Amniotic stem cell (primary cell): ENCODE measurements around the gene SHE.
"Not testable (repeated sequence)": the region's sequence is repeated elsewhere in the genome, so short reads cannot be mapped to it uniquely, and the experiment has no call there.

Experiments used
- DNase-seq: peaks from one replicate; lab custom pipeline; 2025; lab: John Stamatoyannopoulos, UW

The SHE gene

DNA sequence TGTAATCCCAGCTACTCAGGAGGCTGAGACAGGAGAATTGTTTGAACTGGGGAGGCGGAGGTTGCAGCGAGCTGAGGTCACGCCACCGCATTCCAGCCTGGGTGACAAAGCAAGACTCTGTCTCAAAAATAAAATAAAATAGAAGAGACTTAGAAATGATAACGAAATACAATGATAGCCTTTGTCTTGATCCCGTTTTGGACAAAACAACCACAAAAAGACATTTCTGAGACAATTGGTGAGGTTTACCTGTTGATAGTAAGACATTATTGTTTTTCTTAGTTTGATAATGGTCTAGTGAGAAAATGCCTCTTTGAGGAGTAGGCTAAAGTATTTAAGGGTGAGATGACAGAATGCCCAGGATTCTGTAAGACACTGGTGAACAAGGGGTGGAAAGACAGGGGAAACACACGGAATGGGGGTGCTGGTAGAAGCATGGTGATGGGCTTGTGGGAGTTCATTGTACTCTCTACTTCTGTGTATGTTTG, 11.9 kb upstream of the SHE start:
- no peak for DNase-seq

DNA sequence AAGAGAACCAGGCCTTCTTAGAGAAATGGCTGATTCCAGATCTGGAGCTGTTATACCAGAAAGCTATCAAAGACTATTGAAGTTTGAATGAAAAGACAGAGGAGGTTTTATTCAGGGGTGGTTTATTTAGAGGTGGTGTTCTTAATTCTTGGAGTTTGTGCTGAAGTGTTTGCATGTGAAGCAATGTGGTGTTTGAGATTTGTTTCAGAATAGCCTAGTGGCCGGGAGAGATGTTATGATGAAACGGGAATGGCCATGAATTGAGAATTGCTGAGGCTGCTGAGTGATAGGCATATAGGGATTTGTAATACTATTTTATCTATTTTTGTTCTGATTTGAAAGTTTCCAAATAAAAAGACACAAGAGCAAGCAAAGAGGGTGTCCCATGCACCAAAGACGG, 10.5 kb upstream of the SHE start:
- no peak for DNase-seq

DNA sequence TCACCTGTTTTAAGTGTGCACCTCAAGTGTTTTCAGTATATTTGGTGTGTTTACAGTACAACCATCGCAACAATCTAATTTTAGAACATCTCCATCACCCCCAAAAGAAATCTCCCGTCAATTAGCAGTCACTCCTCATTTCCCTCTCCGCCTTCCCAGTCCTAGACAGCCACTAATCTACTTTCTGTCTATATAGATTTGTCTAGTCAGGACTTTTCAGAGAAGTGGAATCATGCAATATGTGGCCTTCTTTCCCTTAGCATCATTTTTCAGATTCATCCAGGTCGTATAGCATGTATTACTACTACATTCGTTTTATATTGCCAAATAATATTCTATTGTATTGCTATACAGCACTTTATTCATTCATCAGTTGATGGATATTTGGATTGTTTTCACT, 1.7 kb upstream of the SHE start:
- no peak for DNase-seq

DNA sequence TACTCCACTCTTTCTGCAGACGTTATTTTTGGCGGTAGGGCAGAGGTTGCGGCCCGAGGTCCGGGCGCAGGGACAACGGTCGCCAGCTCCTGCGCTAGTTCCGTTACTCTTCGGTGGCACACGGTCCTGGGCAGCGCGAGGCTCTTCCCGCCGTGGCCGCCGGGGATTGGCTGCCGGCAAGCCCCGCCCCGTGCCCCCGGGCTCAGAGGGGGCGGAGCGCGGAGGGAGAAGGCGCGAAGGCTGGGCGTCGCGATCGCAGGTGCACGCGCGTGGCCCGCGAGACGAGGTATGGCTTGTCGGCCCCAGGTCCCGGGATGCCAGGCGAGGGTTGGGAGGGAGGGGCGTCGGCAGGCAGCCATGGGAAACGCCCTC, 518 bp upstream of the SHE start:
- no peak for DNase-seq

DNA sequence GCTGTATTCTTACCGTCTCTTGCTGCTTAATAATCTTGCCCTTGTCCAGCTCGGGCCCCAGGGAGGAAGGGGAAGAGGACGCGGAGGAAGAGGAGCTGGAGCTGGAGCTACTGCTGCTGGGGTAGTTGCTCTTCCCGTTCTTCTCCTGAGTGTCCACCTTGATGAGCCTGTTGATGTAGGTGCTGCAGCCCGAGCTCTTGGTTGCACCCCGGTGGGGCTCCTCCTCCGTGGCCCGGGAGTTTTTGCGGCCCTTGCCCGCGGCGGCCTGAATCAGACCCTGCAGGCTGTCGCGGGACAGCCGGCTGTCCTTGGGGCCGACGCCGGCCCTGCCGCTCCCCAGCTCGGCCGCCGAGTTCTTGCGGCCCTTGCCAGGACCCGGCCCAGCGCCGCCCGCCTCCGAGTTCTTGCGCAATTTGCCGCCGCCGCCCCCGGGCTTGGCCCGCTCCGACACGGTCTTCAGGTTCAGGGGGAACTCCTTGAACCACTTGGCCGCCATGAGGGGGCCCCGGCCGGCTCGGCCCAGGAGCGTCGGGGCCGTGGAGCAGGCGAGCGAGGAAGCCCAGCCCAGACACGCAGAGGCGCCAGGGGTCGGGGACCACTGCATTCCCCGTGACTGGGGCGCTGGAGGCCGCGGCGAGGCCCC, 668 bp downstream of the SHE start:
- no peak for DNase-seq

DNA sequence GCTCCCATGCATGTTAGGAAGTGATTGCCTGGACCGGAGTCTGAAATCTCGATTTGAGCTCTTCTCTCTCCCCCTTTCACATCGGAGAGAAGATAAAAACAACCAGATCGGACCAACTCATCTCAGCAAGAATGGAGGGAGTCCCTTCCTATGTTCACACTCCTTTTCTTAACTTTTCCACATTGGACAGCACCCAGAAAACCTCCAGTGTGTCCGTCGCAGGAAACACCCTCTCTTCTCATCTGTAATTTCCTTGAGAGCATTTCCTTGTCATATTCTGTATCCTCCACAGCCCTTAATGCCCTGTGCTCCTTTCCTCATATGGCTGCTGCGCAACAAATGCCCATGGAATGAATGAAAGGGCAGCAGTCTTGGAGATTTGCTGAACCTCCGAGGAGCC, 1.7 kb downstream of the SHE start:
- no peak for DNase-seq

DNA sequence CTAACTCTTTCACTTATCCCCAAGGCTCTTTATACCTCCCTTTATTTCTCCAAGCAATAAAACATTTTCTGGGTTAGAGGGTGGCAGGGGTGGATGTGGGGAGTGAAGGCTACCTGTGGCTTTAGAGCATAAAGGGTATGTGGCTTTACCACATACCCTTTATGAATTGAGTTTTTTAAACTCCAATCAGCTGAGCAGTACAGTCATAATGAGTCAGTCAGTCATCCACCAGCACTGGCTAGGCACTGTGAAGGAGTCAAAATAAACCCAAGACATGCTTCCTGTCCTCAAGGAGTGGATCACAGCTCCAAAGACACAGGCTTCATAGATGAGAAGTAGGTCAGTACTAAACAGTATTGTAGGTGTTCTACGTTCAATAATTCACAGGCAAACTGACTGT, 2.8 kb downstream of the SHE start:
- DNase-seq: no peak

DNA sequence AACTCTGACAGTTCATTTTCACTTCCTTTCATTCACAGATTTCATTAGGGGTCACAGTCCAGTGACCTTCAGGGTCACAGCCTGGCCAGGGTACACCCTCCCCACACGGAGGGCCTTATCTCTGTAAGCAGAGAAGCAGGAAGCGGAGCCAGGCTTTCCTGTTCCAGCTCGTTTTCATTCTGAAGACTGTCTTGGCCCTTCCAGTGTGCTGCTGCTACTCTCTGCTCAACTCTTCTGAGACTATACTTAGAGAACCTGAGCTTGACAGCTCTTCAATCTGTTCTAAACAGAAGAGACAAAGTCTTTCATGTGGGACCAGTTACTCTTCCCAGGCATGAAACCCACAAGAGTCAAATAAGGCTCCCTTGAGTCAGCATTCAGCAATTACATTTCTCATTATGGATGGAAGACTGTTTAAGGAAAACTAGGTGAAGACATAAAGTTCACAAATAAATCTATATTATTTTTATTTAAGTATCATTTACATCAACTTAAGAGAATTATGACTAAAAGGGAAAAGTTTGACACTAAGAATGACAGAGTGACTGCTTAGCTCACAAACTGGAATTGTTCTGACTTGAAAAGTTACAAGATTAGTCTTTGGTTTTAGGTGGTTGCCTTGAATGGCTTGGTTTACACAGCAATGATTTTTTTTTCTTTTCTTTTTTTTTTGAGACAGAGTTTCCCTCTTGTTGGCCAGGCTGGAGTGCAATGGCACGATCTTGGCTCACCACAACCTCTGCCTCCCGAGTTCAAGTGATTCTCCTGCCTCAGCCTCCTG, 5.0 kb downstream of the SHE start:
- DNase-seq: no peak

DNA sequence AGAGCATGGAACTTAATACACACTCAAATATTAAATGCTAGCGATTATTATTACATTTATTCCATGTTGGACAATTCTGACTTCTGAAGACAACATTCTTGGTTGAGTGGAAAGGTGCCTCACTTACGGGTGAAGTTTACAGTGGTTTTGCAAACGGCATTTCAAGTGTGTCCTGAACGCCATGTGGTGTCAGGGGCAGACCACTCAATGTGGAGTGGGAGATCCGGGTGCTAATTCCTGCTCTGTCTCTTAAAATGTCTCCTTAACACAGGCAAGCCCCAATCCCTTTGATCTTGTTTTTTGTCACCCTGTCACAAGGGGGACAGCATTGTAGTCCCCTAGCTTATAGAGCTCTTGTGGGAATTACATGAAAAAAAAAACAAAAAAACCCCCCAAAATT, 5.8 kb downstream of the SHE start:
- DNase-seq: no peak

DNA sequence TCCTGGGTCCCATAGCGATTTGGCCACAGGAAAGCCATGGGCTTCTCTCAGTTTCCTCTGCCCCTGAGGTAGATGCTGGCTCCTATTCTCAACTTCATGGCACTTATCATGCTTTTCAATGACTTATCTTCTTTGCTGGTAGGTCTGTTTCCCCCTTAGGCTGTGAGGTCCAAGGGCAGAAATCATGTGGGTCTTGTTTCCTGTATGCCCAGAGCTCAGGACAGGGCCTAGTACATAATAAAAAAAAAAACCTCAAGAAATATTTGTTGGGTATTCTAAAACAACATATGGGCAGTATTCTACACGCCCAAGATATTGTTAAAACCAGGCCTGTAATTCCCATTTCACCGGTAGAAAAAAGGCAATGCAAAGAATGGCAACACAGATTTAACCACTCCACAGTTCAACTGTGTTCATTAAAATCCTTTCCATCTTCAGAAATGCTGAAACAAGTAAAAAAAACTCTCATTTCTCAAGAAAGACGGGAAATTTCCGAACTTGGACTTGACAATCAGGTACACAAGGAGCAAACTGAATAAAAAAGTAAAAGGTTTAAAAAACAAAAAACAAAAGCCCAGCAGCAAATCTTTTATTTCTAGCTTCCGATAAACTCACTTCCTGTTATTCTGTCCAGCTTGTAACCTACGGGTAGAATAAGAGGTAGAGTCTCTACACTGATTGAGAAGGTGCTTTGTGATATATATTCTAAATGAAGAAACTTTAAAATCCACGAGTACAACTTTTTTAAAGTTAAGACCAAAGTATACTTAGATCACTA, 6.5 kb downstream of the SHE start:
- DNase-seq: no peak

DNA sequence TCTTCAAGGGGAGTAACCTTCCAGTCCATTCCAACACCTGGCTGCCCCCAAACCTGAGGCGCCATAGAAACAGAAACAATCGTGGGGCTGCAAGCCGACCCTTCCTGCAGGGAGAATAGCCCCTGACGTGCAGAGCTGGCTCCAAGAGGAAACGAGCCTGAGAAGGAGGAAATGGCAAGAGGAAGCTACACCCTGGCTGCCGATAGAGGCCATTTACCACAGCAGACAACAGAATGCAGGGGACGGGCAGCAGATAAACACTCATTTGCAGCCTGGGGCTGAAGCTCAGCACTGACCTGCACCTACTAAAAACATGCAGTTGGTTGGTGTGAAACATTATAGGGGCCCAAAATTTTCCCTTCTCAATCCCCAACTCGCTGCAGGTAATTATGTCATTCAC, 8.9 kb downstream of the SHE start:
- DNase-seq: no peak

DNA sequence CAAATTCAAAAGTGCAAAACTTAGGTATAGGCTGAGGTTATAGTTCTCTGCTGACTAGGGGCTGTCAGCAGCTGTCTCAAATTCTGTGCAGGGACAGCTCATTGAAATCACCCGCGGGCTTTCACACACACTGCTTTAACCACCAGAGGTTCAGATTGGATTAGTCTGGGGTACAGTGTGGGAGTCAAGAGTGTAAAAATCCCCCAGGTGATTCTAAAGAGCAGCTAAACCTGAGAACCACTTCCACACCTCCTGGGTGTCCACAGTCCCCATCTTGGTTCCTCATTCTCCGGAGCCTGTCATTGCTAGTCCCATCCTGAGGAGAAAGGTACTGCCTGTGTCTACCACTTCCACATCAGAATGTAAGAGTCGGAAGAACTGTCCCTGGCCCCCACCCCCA, 10.1 kb downstream of the SHE start:
- no peak for DNase-seq

DNA sequence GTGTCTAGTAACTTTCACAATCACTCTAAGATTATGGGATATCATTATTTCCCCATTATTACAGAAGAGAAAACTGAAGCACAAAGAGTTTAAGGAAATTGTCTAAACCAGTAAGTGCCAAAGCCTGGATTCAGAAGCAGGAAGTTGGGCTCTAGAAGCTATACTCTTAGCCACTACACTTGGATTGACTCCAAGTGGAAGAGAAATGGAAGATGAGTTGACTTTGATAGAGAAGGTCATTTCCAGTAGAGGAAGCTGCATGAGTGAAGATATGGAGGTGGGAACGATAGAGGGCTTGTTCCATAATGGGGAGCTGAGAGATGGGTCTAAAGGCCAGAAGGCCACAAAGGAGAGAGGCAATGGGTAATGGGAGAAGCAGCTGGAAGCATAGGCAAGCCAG, 11.9 kb downstream of the SHE start:
- DNase-seq: no peak

DNA sequence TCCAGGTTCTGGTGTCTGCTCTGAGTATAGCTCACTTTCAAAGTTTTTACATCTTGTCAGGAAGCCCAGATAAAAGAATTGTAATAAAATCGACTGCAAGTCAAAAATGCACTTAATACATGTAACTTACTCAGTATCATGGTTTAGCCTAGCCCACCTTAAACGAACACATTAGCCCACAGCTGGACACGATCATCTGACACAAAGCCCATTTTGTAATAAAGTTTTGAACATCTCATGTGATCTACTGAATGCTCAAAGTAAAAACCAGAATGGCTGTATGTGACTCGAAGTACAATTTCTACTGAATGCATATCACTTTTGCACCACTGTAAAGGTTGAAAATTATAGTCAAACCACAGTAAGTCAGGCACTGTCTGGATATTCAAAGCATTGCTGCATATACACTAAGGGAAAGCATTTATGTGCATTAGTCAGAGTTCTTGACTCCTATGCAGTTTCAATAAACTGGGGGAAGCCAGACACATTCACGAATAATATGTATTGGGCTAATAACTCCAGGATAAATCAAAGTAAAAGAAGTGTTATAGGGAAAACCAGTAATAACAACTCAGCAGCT, 12.4 kb downstream of the SHE start:
- DNase-seq: no peak

DNA sequence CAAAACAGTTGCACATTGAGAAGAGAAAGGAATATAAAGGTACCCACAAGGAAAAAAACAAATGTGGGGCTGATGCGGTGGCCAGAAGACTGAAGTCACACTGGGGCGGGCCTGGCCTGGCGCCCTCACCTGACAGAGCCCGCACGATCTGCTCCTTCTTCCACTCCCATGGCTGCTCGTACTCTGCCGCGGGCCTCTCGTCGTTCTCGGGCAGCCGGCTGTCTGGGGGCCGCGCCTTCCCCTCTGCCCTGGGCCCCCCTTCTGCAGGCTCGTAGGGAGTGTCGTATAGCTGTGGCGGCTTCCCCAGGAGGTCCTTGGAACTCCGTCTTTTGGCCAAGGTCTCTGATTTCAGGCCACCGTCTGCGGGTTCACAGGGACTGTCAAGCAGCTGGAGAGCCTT, 13.3 kb downstream of the SHE start:
- DNase-seq: no peak

DNA sequence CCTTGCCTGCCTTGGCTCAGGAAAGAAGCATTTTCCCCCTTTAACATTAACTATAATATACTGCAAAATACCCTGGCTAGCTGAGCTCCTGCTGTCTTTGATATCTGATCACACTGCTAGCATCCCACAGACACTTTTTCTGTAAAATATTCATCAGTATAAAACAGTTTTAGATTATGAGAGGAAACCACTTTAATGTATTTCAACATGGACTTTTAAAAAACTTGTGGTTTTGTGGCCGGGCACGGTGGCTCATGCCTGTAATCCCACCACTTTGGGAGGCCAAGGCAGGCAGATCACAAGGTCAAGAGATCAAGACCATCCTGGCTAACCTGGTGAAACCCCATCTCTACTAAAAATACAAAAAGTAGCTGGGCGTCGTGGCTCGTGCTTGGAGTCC, 15.5 kb downstream of the SHE start:
- DNase-seq: not testable (repeated sequence)

DNA sequence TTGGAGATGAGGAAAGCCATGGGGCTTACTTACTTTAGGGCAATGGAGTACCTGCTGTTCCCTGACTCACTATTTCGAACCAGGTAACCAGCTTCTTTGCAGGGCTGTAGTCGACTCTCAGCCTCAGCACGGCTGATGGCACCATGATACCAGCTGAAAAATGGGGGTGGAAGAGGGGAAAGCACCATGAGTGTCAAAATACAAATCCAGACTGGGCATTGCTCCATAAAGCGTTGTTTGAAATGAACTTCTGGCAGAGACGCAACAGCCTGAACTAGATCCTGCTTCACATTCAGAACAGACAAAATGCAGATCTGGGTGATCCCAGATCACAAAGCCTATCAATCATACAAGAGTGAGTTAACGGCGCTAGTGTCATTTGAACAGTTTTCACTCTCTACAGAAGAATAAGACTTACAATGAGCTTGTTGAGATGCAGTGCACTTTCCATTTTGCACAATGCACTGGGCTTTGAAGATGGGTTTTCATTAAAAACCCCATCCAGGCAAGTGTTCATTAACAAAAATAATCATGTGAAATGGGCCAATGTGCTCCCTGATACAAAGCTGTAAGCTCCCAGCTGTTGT, 16.2 kb downstream of the SHE start:
- no peak for DNase-seq

DNA sequence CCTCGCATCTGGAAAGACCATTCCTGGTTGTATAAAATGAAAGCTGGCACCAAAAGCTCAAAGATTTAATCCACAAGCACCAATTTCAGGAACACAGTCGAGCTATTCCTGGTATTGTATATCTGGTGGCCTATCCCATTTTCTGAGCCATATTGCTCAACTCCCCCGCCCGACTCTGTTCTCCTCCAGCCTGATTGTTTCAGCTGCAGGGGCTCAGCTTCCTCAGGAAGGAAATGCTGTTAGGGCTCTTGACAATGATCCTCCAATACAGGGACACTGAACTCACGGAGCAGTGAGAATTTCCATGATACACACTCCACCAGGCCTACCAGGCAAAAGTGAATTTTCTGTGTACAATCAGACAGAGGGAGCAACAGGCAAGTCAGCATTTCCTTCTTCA, 17.1 kb downstream of the SHE start:
- DNase-seq: no peak

DNA sequence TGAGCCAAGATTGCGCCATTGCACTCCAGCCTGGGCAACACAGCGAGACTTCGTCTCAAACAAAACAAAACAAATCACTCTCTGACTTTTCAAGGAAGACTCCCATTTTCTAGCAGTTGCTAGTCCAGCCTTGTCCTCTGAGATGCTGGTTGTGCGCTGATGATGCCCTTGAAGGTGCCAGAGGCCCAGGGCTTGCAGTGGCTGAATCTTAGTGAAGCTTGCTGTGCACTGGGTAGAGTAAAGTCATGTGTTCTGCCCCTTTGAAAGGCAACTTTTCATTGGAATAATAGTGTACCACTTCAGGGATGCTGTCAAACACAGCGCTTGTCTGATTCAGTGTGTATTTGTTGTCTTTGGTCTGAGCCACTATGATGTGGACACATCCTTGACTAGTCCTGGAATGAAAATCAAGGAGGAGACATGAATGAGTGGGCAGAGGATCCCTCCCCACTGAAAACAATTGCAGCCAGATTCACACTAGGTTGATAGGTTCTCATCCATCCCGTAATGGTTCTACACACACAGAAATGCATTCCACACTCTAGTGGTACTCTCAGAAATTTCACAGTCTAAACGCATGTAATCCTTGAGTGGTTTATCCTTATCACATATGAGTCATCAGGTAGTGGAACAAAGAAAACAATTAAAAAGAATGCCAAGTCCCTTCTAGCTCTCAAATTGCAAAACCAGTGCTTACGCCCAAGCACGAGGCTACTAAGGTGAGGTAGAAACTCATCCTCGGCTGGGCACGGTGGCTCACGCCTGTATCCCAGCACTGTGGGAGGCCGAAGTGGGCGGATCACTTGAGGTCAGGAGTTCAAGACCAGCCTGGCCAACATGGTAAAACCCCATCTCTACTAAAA, 18.0 kb downstream of the SHE start:
- no peak for DNase-seq

DNA sequence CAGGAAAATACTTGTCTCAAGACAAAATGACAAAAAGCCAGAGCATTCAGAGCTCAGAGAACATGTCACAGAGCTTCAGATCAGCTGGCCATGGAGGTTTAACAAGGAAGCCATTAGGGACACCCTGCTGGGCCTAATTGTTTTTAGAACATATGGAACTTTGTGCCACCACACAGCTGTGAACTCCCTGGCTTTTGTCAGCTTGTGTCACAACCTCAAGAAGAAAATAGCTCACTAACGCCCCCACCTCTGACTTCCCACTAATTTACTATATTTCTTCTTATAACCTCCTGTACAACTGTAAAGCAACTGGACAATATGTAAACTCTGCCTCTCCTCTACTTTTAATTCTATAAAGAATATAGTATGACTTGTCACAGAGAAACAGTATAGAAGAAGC, 21.2 kb downstream of the SHE start:
- no peak for DNase-seq

DNA sequence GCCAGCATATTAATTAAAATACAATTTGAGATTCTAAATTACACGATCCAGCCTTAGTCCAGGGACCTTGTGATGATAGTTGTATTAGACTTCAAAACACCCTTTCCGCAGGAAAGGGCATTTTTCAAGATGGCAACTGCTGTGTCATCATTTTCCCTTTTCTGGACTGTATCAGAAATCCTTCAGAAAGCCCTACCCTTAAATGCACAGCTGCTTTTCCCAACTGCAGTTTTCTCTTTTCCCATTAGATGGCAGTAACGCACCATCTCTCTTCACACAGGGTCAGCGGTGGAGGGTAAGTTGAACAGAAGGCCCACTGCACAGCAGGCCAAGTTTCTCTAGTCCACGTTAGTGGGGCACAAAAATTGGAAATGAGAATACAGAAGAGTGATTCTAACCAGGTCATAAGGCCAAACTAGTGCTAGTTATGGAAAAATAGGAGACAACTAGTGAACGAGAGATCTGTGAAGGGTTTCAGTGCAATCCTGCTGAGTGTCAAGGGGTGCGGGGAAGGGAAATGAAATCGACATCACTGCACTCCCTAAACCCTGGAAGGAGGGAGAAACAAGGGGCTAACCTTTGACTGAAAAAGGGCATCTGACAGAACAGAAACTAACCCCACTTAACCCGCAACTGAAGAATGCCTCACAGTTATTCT, 22.3 kb downstream of the SHE start:
- DNase-seq: peak; percentile 43
